Smooth muscle cell (in vitro differentiated cells): Measurements from ENCODE around the gene WDR70. TPM values are rescaled to one million over a fixed set of nuclear protein-coding genes. Genes with fewer than 3 reads are reported as not detected.
A peak's percentile ranks its signal among the peaks of the same experiment; 100 is the strongest.

ENCODE experiments used
- DNase-seq: peaks from one replicate; lab custom pipeline; 2025; ENCODE audit not compliant: unreplicated experiment; lab: John Stamatoyannopoulos, UW
- H2AFZ ChIP-seq: fragments of 200-600 bp; sonication (generic); 2 replicates; pipeline ENCODE4 v1.6.0; 2016; ENCODE audit warnings: antibody characterized with exemption, low read depth, mild to moderate bottlenecking
- H3F3A ChIP-seq: fragments of 200-600 bp; sonication (generic); 2 replicates; pipeline ENCODE4 v1.6.0; 2017; ENCODE audit warnings: antibody characterized with exemption, low read depth
- H3K27ac ChIP-seq: fragments of 200-600 bp; sonication (generic); 2 replicates; pipeline ENCODE4 v1.5.1; 2016; ENCODE audit warnings: low read depth, mild to moderate bottlenecking
- H3K27me3 ChIP-seq: fragments of 200-600 bp; sonication (generic); 2 replicates; pipeline ENCODE4 v1.6.1; 2016; ENCODE audit warnings: low read depth, mild to moderate bottlenecking
- H3K36me3 ChIP-seq: fragments of 200-600 bp; sonication (generic); 2 replicates; pipeline ENCODE4 v1.5.1; 2016; ENCODE audit warnings: low read depth
- H3K4me1 ChIP-seq: fragments of 200-600 bp; sonication (generic); 2 replicates; pipeline ENCODE4 v1.5.1; 2016; ENCODE audit warnings: low read depth
- H3K4me2 ChIP-seq: fragments of 200-600 bp; sonication (generic); 2 replicates; pipeline ENCODE4 v1.6.0; 2016; ENCODE audit warnings: mild to moderate bottlenecking
- H3K4me3 ChIP-seq: fragments of 200-600 bp; sonication (generic); 2 replicates; pipeline ENCODE4 v1.5.1; 2016; ENCODE audit warnings: mild to moderate bottlenecking
- H3K79me2 ChIP-seq: fragments of 200-600 bp; sonication (generic); 2 replicates; pipeline ENCODE4 v1.6.0; 2016; ENCODE audit warnings: low read depth, mild to moderate bottlenecking
- H3K9ac ChIP-seq: fragments of 200-600 bp; sonication (generic); 2 replicates; pipeline ENCODE4 v1.6.0; 2016; ENCODE audit warnings: low read depth
- H3K9me3 ChIP-seq: fragments of 200-600 bp; sonication (generic); replicated peaks from 2 replicates; pipeline ENCODE4 v1.5.1; 2016; ENCODE audit warnings: low read depth
- H4K20me1 ChIP-seq: fragments of 200-600 bp; sonication (generic); 2 replicates; pipeline ENCODE4 v1.6.0; 2016; ENCODE audit warnings: low read depth
- WGBS: methylation state at CpG from one replicate; pipeline ENCODE4 v1.1.7; 2016; ENCODE audit warnings: low lambda C conversion rate; 5-methylcytosine and 5-hydroxymethylcytosine counted together
- polyA plus RNA-seq: library from polyadenylated mRNA; unstranded; fragments of >200 nt; fragmentation: Nextera tagmentation; extraction: Ambion mirVana; gene quantifications from 2 replicates; pipeline ENCODE4 v1.2.1, GENCODE V29; 2016
- total RNA-seq: library from RNA; depleted of rRNA; stranded (reverse); fragments of >200 nt; gene quantifications from 2 replicates; pipeline ENCODE4 v1.2.3, GENCODE V29; 2014
- TF ChIP-seq, protein P1 (sequence below): fragments of 200-600 bp; sonication (generic); IDR thresholded peaks from 2 replicates; pipeline ENCODE4 v1.5.1; 2017; ENCODE audit warnings: borderline replicate concordance, mild to moderate bottlenecking, antibody characterized with exemption; ENCODE audit not compliant: insufficient read depth, poor library complexity, severe bottlenecking

The WDR70 gene
- total and polyA plus RNA-seq, 2 experiments from 2014 or later: 17.8 to 28.7 TPM

DNA sequence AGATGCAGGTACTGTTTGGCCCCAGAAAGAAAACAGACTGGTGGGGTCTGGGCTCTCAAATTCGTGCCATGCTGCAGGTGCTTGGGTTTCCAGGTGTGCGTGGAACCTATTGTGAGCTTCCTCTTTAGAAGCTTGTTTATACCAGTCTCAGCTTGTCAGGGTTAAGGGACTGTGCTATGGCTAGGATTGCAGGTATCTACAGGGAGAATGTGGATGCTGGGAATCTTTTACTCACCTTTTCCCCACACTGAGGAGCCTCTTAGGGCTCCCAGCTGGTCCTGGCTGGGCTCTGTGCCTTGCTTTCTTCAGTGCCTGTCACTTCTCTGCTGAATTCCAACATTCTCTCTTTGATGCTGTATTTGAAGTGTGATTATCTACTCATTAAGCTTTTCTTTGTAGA lies 111.8 kb downstream of the WDR70 start:
- WGBS: 85% methylated on average over 2 of the region's 2 CpGs
- TF ChIP-seq, protein P1, sequence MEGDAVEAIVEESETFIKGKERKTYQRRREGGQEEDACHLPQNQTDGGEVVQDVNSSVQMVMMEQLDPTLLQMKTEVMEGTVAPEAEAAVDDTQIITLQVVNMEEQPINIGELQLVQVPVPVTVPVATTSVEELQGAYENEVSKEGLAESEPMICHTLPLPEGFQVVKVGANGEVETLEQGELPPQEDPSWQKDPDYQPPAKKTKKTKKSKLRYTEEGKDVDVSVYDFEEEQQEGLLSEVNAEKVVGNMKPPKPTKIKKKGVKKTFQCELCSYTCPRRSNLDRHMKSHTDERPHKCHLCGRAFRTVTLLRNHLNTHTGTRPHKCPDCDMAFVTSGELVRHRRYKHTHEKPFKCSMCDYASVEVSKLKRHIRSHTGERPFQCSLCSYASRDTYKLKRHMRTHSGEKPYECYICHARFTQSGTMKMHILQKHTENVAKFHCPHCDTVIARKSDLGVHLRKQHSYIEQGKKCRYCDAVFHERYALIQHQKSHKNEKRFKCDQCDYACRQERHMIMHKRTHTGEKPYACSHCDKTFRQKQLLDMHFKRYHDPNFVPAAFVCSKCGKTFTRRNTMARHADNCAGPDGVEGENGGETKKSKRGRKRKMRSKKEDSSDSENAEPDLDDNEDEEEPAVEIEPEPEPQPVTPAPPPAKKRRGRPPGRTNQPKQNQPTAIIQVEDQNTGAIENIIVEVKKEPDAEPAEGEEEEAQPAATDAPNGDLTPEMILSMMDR: no peak
- peaks cover 4% of the 10 kb centered on the region for H3K36me3 ChIP-seq

DNA sequence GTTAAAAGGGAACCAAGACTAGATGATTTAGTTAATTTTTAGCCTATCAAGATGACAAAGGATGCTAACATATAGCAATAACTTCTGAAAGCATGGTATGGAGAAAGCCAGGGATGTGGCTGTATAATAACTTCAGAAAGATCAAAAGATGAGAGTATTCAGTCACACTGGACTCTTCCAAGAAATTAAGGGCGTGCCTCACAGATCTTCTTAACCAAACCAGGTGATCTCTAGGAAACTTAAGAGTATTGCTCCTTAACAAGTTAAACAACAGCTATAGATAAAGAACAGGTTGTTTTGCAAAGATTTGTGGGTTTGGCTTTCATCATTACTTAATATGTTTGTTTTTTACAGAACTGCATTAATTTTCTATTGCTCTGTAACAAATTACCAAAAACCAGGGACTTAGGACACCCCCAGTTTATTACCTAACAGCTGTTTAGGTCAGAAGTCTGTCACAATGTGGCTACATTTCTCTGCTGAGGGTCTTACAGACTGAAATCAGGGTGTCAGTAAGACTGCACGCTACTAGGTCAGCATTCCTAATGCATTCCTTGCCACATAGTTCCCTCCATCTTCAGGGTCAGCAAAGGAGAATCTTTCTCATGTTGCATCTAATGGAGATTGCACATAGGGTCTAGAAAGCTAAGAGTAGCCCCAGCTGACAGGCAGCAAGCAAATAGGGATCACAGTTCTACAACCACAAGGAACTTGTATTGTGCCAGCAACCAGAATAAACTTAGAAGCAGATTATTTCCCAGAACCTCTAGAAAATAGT lies 113.8 kb downstream of the WDR70 start:
- 87% methylated on average over 2 of the region's 2 CpGs for WGBS
- DNase-seq: no peak
- Histone ChIP-seq H3K27ac (no peak overlapping the region), H3K4me1 (no peaks in the 10 kb centered on the region), H3K27me3 (no peaks in the 10 kb centered on the region), H4K20me1 (peaks cover 4% of the 10 kb centered on the region), H3K4me3 (no peak overlapping the region), H3K79me2 (peaks cover 2% of the 10 kb centered on the region), H3F3A (peaks cover 4% of the 10 kb centered on the region), H3K4me2 (no peak overlapping the region), H2AFZ (no peak overlapping the region), H3K36me3 (peaks cover 3% of the 10 kb centered on the region), H3K9me3 (peaks cover 2% of the 10 kb centered on the region), H3K9ac (no peak overlapping the region)
- TF ChIP-seq, protein P1: no peak

More for the DNA sequence above, 111.8 kb downstream of the WDR70 start:
- no peak for DNase-seq
- Histone ChIP-seq H3F3A (peaks cover 4% of the 10 kb centered on the region), H3K4me1 (no peaks in the 10 kb centered on the region), H2AFZ (no peak overlapping the region), H3K4me2 (no peak overlapping the region), H3K27ac (no peak overlapping the region), H3K27me3 (no peaks in the 10 kb centered on the region), H4K20me1 (peaks cover 4% of the 10 kb centered on the region), H3K4me3 (no peak overlapping the region), H3K9me3 (peaks cover 5% of the 10 kb centered on the region), H3K9ac (no peak overlapping the region), H3K79me2 (peaks cover 5% of the 10 kb centered on the region)

DNA sequence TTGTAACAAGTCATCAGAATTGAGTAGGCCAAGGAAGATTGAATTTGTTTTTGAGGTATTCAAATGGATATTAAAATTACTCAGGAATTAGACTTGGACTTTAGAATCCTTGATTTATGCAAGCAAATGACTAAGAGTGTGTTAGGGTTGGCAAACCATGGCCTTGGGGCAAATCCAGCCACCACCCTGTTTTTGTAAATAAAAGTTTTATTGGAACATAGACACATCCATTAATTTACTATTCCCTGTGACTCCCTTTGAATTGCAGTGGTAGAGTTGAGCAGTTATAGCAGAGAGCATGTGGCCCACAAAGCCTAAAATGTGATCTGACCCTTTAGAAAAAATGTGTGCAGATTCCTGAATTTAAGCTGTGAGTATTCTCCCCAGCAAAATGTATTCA lies 115.6 kb downstream of the WDR70 start:
- TF ChIP-seq, protein P1: no peak
- no peak overlapping the region for H3K4me3 ChIP-seq
- peaks cover 4% of the 10 kb centered on the region for H3F3A ChIP-seq
- peaks cover 4% of the 10 kb centered on the region for H4K20me1 ChIP-seq
- H2AFZ ChIP-seq: no peak overlapping the region
- H3K9me3 ChIP-seq: no peaks in the 10 kb centered on the region
- H3K27me3 ChIP-seq: no peaks in the 10 kb centered on the region
- no peaks in the 10 kb centered on the region for H3K36me3 ChIP-seq
- DNase-seq: no peak
- H3K4me1 ChIP-seq: no peaks in the 10 kb centered on the region
- H3K79me2 ChIP-seq: no peaks in the 10 kb centered on the region
- H3K9ac ChIP-seq: no peak overlapping the region
- peak overlapping the region; percentile 22 for H3K4me2 ChIP-seq
- H3K27ac ChIP-seq: peak overlapping the region; percentile 62

DNA sequence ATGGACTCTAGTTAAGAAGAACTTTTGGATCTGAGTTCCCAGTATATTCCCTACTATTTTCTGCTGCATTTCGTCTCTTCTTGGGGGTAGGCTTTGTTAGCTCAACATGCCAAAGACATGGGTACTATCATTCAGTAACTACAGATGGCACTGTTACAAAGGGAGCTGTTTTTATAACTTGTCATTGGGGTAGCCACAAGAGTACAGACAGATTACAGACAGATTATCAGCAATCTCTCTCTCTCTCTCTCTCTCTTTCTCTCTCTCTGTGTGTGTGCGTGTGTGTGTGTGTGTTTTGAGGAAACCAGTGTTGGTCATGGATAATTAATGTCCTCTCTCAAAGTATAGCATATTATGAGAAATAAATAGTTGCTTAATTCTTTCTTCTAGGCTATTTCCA lies 116.1 kb downstream of the WDR70 start:
- TF ChIP-seq, protein P1: peak; percentile 17
- H3K4me2 ChIP-seq: peak overlapping the region; percentile 22
- no peaks in the 10 kb centered on the region for H3K79me2 ChIP-seq
- peaks cover 4% of the 10 kb centered on the region for H4K20me1 ChIP-seq
- H3K27ac ChIP-seq: peak overlapping the region; percentile 62
- no peaks in the 10 kb centered on the region for H3K36me3 ChIP-seq
- H3K4me3 ChIP-seq: no peak overlapping the region
- no peaks in the 10 kb centered on the region for H3K4me1 ChIP-seq
- peaks cover 4% of the 10 kb centered on the region for H3F3A ChIP-seq
- no peak for DNase-seq
- no peaks in the 10 kb centered on the region for H3K9me3 ChIP-seq
- H3K27me3 ChIP-seq: no peaks in the 10 kb centered on the region
- no peak overlapping the region for H2AFZ ChIP-seq
- no peak overlapping the region for H3K9ac ChIP-seq
- 34% methylated on average over 2 of the region's 2 CpGs for WGBS
